Measurements from ENCODE around the gene ZCCHC3.

GRCh38 chr20:289693-290083, 7.7 kb upstream of the ZCCHC3 start:
- TF ChIP-seq FOXM1 (IDR thresholded peaks at IDR 0.05; ENCODE audit: borderline replicate concordance) (no peak), LEF1 (IDR thresholded peaks at IDR 0.05; ENCODE audit: borderline replicate concordance) (no peak), HDGF (IDR thresholded peaks at IDR 0.05; ENCODE audit: borderline replicate concordance) (no peak)

Data from HEK293T (cell line).